Cerebellar nuclear complex (tissue), 1 donor: ENCODE data around the gene SYNE3.
"Not testable (repeated sequence)": the region's sequence is repeated elsewhere in the genome, so short reads cannot be mapped to it uniquely, and the experiment has no call there.

Experiments
- DNase-seq, 2 experiments: peaks; one replicate each; lab custom pipeline; 2025; lab: John Stamatoyannopoulos, UW

The SYNE3 gene

GRCh38 chr14:95524706-95525512 is 8.5 kb upstream of the SYNE3 start:
- DNase-seq, result no peak

GRCh38 chr14:95523815-95524448 is 7.5 kb upstream of the SYNE3 start:
- DNase-seq, result no peak

GRCh38 chr14:95523051-95523814 is 6.8 kb upstream of the SYNE3 start:
- DNase-seq, result no peak

- no peak for DNase-seq
These were observed 6.1 kb upstream of the SYNE3 start for GRCh38 chr14:95522556-95522955.

- no peak for DNase-seq
These were observed 5.7 kb upstream of the SYNE3 start for GRCh38 chr14:95522116-95522515.

GRCh38 chr14:95521001-95521400 is 4.6 kb upstream of the SYNE3 start:
- no peak for DNase-seq

GRCh38 chr14:95520346-95520745 is 3.9 kb upstream of the SYNE3 start:
- DNase-seq, result no peak

GRCh38 chr14:95519699-95520098 is 3.2 kb upstream of the SYNE3 start:
- no peak for DNase-seq

- DNase-seq, result no peak
These were observed 1.7 kb upstream of the SYNE3 start for GRCh38 chr14:95518045-95518751.

GRCh38 chr14:95515596-95516552 is 576 bp downstream of the SYNE3 start:
- no peak for DNase-seq

GRCh38 chr14:95515080-95515489 is 1.4 kb downstream of the SYNE3 start:
- DNase-seq, result no peak

GRCh38 chr14:95514131-95515079 is 2.0 kb downstream of the SYNE3 start:
- DNase-seq, result no peak

GRCh38 chr14:95513291-95513690 is 3.2 kb downstream of the SYNE3 start:
- DNase-seq, result no peak

- DNase-seq, result no peak
These were observed 4.8 kb downstream of the SYNE3 start for GRCh38 chr14:95511687-95512086.

- no peak for DNase-seq
These were observed 5.6 kb downstream of the SYNE3 start for GRCh38 chr14:95510804-95511203.

- DNase-seq, result not testable (repeated sequence)
These were observed 6.1 kb downstream of the SYNE3 start for GRCh38 chr14:95510344-95510743.

GRCh38 chr14:95509495-95509894 is 7.0 kb downstream of the SYNE3 start:
- no peak for DNase-seq

- DNase-seq, result no peak
These were observed 8.1 kb downstream of the SYNE3 start for GRCh38 chr14:95508377-95508776.

- DNase-seq, result no peak
These were observed 8.7 kb downstream of the SYNE3 start for GRCh38 chr14:95507701-95508103.

- DNase-seq, result no peak
These were observed 9.3 kb downstream of the SYNE3 start for GRCh38 chr14:95507174-95507573.
